HG02973 (cell line): ENCODE data around the gene SLC19A3.
A peak's percentile ranks its signal among the peaks of the same experiment; 100 is the strongest.
"Not testable (repeated sequence)": the region's sequence is repeated elsewhere in the genome, so short reads cannot be mapped to it uniquely, and the experiment has no call there.

Source experiments
- ATAC-seq: cut with Tn5 transposase; IDR thresholded peaks from one replicate; pipeline ENCODE4 v1.9.1; 2021; ENCODE audit warnings: moderate library complexity; ENCODE audit not compliant: unreplicated experiment

The SLC19A3 gene

DNA sequence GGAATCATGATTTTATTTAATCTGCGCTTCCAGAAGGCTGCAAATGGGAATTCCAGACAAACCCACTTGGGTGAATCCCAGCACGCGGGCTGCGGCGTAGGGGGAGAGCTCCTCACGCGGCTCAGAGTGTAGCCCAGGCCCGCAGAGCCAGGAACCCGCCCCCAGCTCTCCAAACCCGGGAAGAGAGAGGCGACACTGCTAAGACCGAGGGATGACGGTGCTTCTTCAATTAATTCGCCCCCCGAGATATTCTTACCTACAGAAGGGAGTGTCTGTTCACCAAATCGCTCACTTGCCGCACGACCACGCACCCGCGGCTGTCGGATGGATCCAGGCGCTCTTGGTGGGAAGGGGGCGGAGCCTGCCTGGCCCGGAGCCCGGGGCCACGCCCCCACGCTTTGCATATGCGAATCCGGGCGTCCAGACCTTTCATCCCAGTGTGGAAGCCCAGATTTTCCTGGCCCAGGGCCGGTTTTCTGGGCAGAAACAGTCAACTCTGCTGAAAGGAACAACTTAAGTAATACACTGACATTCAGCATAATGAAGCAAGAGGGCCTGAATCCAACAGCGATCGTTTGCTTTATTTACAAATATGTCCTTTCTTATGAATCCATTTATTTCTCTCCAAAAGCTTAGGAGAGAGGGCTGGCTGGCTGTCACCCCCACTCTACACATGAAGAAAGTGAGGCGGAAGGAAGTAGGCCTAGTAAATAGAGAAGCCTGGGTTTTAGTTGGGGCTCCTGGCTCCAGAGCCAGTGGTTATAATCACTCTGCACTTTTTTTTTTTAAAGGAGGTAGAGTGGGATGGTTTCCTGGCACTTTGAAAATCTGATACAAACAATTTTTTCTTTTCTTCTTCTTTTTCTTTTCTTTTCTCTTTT lies at the start of gene SLC19A3:
SLC19A3 (minus strand) TSS at position 342 of the 881 bp plus-strand sequence. CDS start 15,710 bp downstream, outside the sequence.
- no peak for ATAC-seq

GRCh38 chr2:227766373-227766883 lies 48.6 kb upstream of the SLC19A3 start:
- peak; percentile 99 for ATAC-seq

GRCh38 chr2:227765788-227766372 lies 48.1 kb upstream of the SLC19A3 start:
- ATAC-seq, result no peak

GRCh38 chr2:227761740-227762476 lies 44.1 kb upstream of the SLC19A3 start:
- no peak for ATAC-seq

DNA sequence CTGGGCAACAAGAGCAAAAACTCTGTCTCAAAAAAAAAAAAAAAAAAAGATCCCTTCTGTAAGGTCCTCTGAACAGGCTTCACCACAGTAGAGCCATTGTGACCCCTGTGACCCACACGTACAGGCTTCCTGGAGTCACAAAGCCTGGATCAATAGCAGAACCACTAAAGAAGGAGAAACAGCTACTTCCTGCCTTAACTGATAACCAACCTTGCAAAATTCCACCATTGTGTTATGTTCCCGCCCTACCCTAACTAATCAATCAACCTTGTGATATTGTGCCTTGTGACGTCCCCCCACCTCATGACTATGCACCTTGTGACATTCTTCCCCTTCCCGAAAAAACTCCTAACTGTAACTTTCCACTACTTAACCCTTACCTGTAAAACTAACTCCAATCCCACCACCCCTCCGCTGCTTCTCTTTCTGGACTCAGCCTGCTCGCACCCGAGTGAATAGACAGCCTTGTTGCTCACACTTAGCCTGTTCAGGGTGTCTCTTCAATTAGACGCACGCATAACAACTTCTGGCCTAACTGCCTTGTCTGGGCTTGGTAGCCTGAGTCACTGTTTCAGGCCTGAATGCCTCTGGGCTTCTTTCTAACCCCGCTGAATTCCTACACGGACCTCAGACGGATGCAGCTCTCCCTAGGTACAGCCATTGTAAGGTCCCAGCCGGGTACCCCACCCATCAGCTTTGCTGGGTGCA lies 41.7 kb upstream of the SLC19A3 start:
- no peak for ATAC-seq

DNA sequence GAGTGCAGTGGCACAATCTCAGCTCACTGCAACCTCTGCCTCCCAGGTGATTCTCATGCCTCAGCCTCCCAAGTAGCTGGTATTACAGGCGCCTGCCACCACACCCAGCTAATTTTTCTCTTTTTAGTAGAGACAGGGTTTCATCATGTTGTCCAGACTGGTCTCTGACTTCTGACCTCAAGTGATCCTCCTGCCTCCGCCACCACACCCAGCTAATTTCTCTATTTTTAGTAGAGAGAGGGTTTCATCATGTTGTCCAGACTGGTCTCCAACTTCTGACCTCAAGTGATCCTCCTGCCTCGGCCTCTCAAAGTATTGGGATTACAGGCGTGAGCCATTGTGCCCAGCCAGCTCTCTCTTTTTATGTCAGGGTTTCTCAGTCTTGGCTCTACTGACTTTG lies 38.4 kb upstream of the SLC19A3 start:
- ATAC-seq, result not testable (repeated sequence)

GRCh38 chr2:227748079-227748478 lies 30.3 kb upstream of the SLC19A3 start:
- no peak for ATAC-seq

GRCh38 chr2:227745594-227745993 lies 27.8 kb upstream of the SLC19A3 start, which contains the start of gene SCYGR8:
SCYGR8 (plus strand) TSS chr2:227745894; CDS start chr2:227745894, 0 bp downstream.
- no peak for ATAC-seq

- ATAC-seq, result not testable (repeated sequence)
These were observed 22.9 kb upstream of the SLC19A3 start for GRCh38 chr2:227740705-227741104.

GRCh38 chr2:227739351-227739750 lies 21.5 kb upstream of the SLC19A3 start:
- no peak for ATAC-seq

DNA sequence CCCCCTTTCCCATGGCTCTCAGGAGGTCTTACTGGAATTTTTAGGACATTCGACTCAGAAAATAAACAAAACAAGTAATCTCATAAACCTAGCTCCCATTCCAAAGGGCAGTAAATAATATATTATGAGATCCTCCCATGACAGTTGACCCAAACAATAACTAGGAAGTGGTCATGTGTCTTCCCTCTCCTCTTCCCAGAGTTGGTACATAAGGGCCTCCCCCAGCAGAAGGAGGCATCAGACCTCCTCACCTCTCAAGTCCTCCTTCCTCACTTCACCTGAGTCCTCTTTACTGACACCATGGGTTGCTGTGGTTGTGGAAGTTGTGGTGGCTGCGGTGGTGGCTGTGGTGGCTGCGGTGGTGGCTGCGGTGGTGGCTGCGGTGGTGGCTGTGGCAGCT lies 10.2 kb upstream of the SLC19A3 start, which contains the start of gene SCYGR7:
SCYGR7 (plus strand) TSS at position 301 of the 400 bp plus-strand sequence; CDS start at position 301, 0 bp downstream.
- ATAC-seq, result no peak

DNA sequence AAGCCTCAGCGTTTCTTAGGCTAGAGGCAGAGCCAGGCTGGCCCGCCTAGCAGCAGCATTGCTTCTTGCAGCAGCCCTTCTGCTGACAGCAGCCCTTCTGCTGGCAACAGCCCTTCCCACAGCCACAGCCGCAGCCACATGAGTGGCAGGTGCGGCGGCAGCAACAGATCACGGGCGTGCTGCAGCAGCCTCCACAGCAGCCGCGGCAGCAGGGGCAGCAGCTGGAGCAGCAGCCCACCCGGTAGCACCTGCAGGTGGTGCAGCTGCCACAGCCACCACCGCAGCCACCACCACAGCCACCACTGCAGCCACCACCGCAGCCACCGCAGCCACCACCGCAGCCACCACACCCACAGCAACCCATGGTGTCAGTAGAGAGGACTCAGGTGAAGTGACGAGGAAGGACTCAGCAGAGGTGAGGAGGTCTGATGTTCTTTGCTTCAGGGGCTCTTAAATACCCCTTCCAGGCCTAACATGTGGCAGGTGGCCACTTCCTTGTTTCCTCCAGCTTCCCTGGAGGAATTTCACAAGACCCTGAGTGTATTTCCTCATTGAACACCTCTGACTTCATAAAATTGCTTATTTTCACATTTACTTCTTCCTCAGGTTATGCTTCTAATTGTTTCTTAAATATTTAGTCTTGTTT lies 6.7 kb upstream of the SLC19A3 start, which contains the start of gene SCYGR6:
SCYGR6 (minus strand) TSS at position 364 of the 646 bp plus-strand sequence; CDS start at position 364, 0 bp downstream.
- no peak for ATAC-seq

DNA sequence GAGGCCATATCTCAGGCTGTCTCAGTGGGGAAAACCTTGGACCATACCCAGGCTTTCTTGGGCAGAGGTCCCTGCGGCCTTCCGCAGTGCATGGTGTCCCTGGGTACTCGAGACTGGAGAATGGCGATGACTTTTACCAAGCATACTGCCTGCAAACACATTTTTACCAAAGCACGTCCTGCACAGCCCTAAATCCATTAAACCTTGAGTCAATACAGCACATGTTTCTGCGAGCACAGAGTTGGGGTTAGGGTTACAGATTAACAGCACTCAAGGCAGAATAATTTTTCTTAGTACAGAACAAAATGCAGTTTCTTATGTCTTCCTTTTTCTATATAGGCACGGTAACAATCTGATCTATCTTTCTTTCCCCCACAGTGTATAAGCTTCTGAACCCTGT lies 5.0 kb upstream of the SLC19A3 start:
- not testable (repeated sequence) for ATAC-seq

GRCh38 chr2:227720680-227721079 lies 2.9 kb upstream of the SLC19A3 start:
- no peak for ATAC-seq

DNA sequence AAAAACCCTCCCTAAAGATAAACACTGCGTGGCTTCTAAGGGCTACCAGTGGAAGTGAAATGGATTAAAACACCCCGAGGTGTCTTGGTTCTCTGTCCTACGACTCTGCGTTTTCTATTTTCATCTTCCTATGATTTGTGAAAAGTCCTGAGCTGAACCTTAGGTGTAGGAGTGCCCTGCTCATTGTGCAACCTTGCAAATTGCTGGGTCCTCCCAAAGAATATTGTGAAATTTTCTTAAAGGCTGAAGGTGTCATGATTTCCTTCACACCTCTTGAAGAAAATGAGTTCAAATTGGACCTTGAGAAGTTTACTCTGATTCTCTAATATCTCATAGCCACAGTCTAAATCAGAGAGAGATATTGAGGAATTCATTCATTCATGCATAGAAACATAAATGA lies 1.8 kb upstream of the SLC19A3 start:
- no peak for ATAC-seq

- ATAC-seq, result no peak
These were observed 1.3 kb downstream of the SLC19A3 start for GRCh38 chr2:227716501-227716900.

DNA sequence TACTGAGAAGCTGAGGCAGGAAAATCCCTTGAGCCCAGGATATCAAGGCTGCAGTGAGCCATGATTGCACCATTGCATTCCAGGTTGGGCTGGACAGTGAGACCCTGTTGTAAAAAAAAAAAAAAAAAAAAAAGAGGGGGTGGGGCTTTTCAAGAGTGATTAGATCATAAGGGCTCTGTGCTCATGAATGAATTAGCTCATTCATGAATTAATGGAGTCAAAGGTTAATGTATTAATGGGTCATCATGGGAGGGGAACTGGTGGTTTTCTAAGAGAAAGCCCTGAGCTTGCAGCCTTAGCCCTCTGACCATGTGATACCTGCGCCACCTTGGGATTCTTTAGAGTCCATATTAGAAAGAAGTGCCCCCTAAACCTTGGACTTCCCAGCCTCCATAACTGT lies 4.5 kb downstream of the SLC19A3 start:
- no peak for ATAC-seq

GRCh38 chr2:227710986-227711385 lies 6.8 kb downstream of the SLC19A3 start:
- ATAC-seq, result no peak

- ATAC-seq, result no peak
These were observed 10.4 kb downstream of the SLC19A3 start for GRCh38 chr2:227707390-227707789.

DNA sequence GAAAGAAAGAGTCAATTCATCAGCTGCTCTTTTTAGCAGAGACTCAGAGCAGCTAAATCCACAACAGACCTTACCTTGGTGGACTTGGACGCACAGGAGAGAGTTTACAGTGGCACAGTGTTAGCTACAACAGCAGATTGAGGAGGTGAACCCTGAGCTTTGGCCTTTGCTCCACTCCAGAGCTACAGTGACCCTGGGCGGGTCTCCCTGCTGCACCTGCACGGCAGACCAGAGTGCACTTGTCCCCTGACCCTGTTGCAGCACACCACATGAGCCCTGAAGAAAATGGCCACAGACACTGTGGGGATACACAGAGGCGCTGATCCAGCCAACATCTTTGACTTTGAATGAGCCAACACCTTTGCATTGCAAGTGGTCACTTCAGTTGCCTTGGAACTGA lies 11.0 kb downstream of the SLC19A3 start:
- ATAC-seq, result no peak
